Epithelial cell of proximal tubule (primary cell): Measurements from ENCODE around the gene ZNF784. TPM values are rescaled to one million over a fixed set of nuclear protein-coding genes. Genes with fewer than 3 reads are reported as not detected.

ENCODE experiments used
- DNase-seq: peaks from one replicate; pipeline ENCODE4 v3.0.0-alpha.2; 2011; ENCODE audit warnings: low read depth
- H3K4me3 ChIP-seq: 2 replicates; pipeline ENCODE4 v1.5.1; 2011; ENCODE audit warnings: low read depth, mild to moderate bottlenecking, low read length
- total RNA-seq: library from RNA; depleted of rRNA; stranded (reverse); fragments of >200 nt; gene quantifications from 2 replicates; pipeline ENCODE4 v1.2.3, GENCODE V29; 2015
- TF ChIP-seq, protein P1 (sequence below): conservative IDR thresholded peaks from 2 replicates; pipeline ENCODE4 v1.5.1; 2012; ENCODE audit warnings: low read depth, mild to moderate bottlenecking, low read length

ZNF784 gene
- total RNA-seq, 1 donor from 2014 or later: 0.58 TPM

GRCh38 chr19:55614711-55615542 lies 9.4 kb downstream of the ZNF784 start:
- no peak for DNase-seq
- no peak overlapping the region for H3K4me3 ChIP-seq
- TF ChIP-seq, protein P1, sequence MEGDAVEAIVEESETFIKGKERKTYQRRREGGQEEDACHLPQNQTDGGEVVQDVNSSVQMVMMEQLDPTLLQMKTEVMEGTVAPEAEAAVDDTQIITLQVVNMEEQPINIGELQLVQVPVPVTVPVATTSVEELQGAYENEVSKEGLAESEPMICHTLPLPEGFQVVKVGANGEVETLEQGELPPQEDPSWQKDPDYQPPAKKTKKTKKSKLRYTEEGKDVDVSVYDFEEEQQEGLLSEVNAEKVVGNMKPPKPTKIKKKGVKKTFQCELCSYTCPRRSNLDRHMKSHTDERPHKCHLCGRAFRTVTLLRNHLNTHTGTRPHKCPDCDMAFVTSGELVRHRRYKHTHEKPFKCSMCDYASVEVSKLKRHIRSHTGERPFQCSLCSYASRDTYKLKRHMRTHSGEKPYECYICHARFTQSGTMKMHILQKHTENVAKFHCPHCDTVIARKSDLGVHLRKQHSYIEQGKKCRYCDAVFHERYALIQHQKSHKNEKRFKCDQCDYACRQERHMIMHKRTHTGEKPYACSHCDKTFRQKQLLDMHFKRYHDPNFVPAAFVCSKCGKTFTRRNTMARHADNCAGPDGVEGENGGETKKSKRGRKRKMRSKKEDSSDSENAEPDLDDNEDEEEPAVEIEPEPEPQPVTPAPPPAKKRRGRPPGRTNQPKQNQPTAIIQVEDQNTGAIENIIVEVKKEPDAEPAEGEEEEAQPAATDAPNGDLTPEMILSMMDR: no peak

- no peak for DNase-seq
- TF ChIP-seq, protein P1: no peak
- H3K4me3 ChIP-seq: no peak overlapping the region
Observed at GRCh38 chr19:55613930-55614710, 10.2 kb downstream of the ZNF784 start.

GRCh38 chr19:55613396-55613795 lies 11.0 kb downstream of the ZNF784 start:
- TF ChIP-seq, protein P1: no peak
- H3K4me3 ChIP-seq: no peak overlapping the region
- no peak for DNase-seq

DNA sequence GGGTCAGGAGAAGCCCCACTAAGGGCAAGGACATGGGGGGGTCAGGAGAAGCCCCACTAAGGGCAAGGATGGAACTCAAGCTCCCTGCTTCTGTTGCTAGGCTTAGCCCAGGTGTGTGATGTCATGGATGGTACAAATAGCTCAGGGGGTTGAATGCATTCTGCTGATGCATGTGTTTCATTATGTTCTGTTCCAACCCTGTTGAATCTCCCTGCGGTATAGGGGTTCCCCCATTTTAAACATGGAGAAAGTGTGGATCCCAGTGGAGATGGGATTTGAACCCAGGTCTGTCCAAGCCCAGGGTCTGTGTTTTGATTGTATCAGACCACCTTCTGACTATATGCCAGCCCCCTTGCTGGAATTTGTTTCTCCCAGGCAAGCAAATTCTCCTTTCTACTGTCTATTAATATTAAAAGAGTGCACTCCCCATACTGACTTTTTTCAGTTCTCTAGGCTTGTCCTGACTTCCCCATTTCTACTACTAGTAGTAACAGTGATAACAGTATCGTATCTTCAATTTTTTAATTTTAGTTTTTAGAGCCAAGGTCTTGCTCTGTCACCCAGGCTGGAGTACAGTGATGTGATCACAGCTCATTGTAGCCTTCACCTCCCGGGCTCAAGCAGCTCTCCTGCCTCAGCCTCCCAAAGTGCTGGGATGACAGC lies 12.3 kb downstream of the ZNF784 start:
- no peak overlapping the region for H3K4me3 ChIP-seq
- TF ChIP-seq, protein P1: no peak
- no peak for DNase-seq

DNA sequence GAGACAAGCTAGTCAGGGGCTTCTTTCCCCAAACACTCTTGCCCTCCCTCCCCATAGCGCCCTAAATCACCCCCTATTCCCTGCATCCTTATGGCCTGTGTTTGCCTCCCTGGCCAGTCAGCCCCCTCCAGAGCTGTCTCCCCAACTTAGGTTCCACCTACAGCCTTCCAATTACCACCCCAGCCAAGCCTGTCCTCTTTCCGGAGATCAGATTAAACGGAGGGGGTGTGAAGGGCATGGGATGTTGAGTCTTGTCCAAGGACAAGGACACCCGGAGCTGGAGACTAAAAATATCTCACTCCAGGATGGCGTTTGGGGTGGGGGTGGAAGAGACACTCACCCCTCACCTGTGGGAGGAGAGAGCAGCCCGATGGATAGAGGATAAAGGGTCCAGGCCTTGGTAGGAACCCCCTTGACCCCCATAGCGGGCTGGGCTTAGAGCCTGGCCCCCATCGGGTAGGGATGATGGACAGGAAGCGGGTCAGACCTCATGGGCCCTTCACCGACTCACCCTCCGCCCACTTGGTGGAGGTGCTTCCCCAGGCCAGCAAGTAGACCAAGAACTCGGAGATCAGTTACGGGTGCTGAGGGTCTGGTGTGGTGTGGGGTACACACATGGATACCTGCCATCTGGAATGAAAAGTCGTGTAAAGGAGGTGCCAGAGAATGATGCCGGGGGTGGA lies 12.9 kb downstream of the ZNF784 start:
- H3K4me3 ChIP-seq: no peak overlapping the region
- TF ChIP-seq, protein P1: no peak
- no peak for DNase-seq

DNA sequence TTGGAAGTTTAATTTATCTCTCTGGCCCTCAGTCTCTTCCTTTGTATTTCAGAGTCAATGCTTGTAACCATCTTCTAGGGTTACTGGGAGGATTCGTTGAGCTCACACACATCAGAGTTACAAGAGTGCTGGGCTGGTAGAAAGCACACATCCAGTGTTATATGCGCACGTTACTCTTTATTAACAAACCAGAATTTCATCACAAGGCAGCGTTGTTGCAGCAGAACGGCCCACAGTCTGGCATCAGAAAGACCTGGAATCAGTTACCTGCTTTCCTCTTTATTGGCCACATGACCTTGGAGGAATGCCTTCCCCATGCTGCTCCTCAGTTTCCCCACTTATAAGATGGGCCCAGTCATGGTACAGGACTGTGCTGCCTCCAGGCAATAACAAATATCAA lies 15.0 kb downstream of the ZNF784 start:
- DNase-seq: no peak
- TF ChIP-seq, protein P1: no peak

More for the DNA sequence above, 15.0 kb downstream of the ZNF784 start:
- no peak overlapping the region for H3K4me3 ChIP-seq
